ENCODE data around the gene GLUL.
"Not testable (repeated sequence)": the region's sequence is repeated elsewhere in the genome, so short reads cannot be mapped to it uniquely, and the experiment has no call there.

The GLUL gene

DNA sequence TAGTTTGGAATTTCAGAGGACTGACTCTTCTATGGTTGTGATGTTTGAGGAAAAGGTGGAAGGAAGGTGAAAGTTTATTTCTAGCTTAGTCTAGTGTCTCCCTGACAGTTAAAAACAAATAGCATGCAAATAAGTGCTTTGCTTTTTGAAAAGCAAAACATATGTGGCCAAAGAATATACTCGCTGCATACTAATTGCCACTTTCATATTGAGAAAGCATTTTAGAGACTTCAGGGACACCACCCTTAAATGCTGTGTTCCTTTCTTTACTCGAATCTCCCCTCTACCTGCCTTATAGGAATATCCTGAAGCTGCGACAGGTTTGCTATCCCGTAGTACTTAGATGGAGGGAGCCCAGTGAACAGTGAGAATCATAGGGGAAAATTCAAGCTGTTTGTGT lies 23.2 kb downstream of the GLUL start:
- no peak for DNase-seq (ENCODE audit: low spot score)

DNA sequence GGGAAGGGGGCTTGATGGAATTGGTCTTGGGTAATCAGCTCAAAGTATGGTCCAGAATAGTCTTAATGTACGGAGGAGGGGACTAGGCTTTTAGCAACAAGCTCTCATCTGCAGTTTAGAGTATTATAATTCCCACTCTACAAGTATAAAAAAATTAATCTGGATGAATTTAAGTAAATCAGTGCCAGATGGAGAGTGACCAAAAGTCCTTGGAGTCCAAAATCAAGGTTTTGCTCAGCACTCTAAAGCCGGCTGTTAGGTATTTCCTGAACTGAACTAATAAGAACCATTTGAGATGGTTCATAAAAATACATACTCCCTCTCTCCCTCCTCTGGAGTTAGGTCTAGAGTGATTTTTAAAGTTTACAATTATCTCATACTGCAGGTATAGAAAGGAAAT lies 23.7 kb downstream of the GLUL start:
- no peak for DNase-seq (ENCODE audit: low spot score)

DNA sequence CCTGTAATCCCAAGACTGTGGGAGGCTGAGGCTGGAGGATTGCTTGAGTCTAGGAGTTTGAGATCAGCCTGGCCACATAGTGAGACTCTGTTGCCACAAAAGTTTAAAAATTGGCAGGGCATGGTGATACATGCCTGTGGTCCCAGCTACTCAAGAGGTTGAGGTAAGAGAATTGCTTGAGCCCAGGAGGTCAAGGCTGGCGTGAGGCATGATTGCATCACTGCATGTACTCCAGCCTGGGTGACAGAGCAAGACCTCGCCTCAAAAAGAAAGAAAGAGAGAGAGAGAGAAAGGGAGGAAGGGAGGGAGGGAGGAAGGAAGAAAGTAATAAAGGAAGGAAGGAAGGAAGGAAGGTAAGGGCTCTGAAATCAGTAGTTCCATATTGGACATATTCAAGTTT lies 25.0 kb downstream of the GLUL start:
- no peak for DNase-seq (ENCODE audit: low spot score)

DNA sequence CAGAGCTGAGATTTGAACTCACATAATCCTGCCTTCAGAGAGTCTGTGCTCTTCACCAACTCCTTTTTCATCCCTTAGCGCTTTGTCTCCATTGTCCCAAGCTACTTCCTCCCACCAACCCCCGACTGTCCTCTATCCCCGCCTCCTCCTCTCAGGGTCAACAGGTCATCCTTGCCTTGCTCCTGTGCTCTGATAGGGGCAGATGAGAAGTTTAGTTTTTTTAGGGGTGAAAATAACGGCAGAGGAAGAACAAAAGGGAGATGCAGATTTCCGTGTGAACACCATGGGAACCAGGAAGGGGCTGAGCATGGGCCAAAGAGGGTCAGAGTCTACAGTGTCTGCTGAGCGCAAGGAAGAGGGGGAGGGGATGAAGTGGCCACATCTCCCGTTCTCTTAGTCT lies 31.9 kb downstream of the GLUL start:
- no peak for DNase-seq (ENCODE audit: low spot score)

DNA sequence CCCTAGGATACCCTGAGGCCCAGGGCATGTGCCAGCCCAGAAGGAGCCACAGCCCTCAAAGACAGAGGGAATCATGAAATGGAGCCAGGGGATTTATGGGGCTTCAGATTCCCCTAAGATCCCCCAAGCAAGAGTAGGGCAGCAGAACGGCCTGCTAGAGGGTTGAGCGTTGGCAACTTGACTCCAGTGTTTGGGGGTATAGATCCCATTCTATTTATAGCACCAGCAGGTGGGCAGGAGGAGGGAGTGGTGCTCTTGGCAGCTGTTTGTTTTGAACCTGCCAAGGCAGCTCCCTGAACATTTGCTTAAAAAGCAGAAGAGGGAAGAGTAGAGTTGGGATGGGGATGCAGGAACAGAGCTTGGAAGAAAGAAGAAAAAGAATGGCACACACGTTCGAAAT lies 33.7 kb downstream of the GLUL start:
- no peak for DNase-seq (ENCODE audit: low spot score)

DNA sequence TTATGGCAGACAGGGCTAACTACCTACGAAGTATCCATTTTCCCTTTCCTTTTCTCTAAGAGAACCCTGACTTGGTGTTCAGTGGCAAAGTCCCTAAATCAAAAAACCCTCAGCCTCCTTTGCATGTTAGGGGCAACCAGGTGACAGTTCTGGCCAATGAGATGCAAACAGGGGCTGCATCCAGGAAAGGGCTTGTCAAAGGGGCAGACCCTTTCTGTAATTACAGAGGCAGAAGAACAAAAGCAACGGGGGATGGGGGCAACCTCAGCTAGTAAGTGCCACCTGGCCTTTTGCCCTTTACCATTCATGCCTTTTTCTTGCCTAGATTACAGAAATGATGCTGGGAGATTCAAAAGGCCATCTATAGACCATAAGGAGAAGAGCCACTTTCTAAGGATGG lies 34.4 kb downstream of the GLUL start:
- DNase-seq (ENCODE audit: low spot score), result no peak

DNA sequence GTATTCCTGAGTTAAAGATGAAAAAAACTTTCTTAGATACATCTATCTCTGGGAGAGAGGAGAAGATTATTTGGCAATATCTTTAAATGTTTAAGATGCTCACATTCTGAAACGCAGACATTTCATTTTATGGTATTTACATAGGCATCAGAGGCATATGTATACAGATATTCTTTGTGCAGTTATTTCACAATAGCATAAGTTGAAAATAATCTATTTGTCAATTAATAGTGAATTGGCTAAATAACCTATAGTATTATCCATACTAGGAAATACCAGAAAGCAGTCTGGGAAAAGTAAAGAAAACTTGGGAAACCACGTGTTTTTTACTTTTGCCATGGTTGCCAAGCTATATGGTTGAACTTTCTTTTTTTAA lies 35.9 kb downstream of the GLUL start:
- no peak for DNase-seq (ENCODE audit: low spot score)

DNA sequence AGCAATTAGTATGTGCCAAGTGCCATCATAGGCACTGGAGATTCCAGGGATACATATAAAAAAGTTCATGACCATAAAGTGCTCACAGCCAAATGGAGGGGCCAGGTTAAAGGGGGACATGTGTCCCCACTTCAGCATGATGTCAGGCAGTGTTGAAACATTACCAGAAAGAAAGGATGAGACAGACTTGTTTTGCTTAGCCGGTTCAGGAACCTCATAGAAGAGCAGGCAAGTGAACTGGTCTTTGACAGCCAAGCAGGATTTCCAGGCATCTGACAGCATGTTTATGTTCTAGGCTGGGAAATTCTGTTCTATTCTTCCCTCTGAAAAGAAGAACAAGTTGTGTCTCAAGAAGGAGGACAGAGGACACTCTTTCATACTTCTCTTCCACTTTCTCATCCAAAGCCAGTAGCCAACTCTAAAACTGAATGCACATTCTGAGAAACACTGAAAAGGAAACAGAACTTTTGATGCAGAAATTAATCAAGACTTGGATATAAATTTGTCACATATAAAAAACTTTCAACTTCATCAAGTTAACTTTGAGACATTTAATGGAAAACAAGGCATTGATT lies 39.7 kb downstream of the GLUL start:
- no peak for DNase-seq (ENCODE audit: low spot score)

DNA sequence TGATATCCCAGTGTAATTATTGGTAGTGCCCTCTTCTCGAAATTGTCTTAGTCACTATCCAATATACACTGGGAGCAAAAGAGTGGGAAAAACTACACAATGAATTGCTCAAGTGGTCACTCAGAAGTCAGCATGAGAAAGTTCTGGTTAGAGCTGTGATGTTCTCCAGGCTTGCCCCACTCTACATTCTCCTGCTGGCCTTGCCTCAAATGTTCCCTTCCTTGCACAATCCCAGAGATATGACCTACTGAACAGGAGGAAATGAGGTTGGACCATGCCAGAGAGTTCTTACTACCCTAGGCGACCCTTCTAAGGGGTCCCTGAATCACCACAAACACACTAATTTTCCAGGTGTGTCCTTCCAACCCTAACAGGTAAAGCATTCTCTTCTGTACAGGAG lies 40.8 kb downstream of the GLUL start:
- no peak for DNase-seq (ENCODE audit: low spot score)

DNA sequence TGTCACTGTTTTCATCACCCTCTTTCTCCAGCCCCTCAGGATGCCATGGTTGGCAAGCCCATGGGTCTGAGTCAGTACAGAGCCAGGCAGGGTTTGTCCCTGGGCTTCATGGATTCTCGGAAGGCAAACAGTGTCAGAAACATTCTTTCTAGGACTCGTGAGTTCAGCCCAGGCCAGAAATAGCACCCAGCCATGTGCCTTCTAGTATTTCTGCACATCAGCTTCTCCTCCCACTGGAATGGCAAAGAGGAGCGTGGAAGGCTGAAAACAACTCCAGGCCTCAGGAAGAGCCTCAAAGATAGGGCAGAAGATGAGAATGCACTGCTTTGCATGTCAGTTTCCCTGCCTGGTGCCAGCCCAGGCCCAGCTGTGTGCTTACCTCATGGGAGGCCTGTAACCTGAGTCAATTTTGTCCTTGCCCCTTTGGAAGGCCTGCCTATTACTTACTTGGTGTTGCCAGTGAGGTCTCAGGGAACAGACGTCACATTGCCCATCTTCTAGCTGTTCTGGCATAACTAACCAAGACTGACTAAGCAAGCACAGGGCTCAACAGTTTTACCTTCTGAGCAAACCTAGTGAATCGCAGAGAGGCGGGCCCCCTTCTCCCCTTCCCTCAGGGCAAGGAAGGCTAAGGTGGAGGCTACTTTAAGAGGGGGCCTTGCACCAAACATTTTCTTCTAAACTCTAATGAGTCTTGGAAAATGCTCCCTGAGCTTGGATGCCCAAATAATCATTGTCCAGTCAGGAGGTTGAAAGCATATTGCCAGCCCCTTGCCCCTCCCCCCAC lies 42.4 kb downstream of the GLUL start:
- DNase-seq (ENCODE audit: low spot score), result no peak

DNA sequence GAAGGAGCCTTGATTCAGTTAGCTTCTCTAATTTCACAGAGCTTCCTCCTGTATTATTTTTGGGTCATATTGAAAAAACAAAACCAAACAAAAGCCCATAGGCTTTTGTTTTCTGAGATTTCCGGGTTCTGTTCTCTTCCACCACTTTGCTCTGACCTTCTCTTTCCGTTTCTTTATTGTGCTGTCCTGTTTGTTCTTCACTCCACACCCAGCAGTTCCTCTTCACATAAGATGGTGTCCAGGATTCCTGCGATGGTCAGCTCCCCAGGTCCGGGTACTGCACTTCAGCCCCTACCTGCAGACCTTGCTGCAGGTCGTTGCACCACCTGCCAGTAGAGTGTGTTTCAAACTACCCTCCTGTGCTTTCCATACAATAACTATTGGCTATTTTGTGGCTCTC lies 44.6 kb downstream of the GLUL start:
- DNase-seq (ENCODE audit: low spot score), result no peak

DNA sequence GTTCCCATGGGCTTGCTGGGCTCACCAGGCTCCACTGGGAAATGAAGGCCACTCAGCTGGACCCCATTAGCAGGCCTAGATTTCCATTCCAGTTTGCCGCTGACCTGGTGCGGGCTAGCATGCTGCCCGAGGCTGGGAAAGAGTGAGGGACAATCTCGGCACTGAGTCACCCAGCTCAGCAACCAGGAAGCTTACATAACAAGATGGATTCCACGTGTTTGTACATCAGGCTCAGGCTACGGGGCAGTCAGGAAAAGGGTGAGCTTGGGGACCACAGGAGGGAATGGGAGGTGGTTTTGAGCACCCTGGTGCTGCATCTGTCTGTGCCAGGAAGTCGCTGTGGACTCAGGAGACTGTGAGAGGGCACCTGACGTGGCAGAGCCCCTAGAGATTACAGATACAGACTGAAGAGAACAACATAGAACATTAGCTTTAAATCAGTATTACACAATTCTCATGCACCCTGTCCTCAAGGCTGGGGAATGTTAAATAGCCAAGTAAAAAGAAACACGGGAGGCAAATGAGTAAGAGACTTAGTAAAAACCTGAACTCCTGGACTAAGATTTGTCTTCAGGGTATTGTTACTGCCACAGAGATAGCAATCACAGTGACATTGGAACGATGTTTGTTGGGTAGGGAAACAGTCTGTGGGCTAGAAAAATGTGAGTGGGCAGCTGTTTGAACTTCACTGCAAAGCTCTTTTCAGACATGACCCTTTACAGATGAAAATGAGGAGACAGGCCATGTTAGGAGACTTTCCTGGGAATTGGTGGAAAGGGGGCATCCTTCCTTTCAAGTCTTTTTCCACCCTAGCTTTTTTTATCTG lies 51.1 kb downstream of the GLUL start:
- DNase-seq (ENCODE audit: low spot score), result no peak

DNA sequence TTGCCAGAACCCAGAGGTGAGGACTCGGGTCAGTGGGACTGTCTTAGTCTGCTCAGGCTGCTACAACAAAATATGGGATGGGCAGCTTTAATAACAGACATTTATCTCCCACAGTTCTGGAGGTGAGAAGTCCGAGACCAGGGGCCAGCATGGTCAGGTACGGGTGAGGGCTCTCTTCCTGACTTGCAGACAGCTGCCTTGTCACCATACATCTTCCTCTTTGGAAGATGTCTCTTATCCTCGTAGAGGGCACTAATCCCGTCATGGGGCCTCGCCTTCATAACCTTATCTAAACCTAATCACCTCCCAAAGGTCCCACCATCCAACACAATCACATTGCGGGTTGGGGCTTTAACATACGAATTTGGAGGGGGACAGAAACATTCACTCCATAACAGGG lies 51.9 kb downstream of the GLUL start:
- no peak for DNase-seq (ENCODE audit: low spot score)

DNA sequence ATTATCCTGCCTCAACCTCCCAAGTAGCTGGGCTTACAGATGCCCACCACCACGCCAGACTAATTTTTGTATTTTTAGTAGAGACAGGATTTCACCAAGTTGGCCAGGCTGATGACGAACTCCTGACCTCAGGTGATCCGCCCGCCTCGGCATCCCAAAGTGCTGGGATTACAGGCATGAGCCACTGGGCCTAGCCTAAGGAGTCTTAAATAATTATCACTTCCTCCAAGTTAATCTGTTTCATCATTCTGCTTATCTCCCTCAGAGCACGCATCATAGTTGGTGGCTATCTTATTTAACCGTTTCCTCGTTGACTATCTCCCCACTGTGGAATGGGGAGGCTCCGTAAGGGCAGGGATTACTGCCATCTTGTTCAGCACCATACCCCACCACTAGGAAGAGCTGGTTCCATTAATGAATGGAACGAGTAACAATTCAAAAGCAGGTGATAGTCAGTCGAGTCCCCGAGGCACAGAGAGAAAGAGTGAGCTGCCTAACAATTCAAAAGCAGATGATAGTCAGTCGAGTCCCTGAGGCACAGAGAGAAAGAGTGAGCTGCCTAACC lies 52.7 kb downstream of the GLUL start:
- no peak for DNase-seq (ENCODE audit: low spot score)

DNA sequence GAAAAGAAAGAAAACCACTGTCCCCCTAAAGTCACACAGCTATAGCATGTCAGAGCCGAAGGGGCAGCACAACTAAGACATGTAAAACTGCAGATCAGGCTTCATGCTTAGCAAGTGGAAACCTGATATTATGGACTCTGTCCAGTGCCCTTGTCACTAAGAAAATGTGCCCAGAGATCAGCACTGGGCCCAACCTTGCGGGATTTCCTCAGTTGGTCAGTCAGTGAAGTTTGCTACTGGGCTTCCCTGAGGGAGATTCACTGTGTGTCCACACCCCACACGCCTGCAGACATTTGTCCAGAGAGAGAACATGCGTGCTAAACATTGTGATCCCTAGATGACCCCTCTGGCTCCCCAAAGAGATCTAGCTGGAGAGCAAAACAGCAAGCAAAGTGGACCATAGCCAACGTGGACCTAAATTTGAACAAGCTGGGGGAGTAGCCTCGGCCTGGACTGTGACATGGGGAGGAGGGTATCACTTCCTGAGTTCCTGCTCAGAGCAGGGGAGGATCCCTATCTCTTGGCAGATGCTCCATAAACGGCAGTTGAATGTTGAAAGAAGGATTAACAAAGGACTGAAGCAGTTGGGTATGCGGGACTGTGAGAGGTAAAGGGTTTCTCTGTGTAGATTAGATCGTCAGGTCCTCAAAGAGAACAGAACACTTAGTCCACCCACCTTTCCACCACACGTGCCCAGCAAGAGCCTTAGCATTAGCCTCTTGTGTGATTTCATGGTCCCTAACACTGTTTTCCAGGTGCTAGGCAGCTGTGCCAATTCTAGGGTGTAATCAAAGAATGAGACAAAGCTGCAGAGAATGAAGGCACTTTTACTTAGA lies 53.6 kb downstream of the GLUL start:
- no peak for DNase-seq (ENCODE audit: low spot score)

DNA sequence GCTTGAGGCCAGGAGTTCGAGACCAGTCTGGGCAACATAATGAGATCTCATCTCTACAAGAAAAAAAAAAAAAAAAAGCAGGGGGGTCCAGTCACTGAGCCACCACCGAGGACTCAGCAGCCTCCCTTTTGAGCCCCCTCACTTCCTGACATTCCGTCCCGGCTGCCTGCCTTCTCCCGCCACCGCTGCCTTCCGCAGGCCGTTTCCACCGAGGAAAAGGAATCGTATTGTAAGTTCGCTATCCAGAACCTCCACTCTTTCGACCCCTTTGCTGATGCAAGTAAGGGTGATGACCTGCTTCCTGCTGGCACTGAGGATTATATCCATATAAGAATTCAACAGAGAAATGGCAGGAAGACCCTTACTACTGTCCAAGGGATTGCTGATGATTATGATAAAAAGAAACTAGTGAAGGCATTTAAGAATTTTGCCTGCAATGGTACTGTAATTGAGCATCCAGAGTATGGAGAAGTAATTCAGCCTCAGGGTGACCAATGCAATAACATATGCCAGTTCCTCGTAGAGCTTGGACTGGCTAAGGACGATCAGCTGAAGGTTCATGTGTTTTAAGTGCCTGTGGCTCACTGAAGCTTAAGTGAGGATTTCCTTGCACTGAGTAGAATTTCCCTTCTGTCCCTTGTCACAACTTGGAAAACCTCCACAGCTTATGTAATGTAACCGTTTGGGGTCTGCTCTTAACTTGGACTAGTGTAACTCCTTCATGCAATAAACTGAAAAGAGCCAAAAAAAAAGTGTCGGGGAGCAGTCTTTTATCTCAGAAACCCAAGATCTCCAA lies 55.6 kb downstream of the GLUL start:
- DNase-seq (ENCODE audit: low spot score), result no peak

DNA sequence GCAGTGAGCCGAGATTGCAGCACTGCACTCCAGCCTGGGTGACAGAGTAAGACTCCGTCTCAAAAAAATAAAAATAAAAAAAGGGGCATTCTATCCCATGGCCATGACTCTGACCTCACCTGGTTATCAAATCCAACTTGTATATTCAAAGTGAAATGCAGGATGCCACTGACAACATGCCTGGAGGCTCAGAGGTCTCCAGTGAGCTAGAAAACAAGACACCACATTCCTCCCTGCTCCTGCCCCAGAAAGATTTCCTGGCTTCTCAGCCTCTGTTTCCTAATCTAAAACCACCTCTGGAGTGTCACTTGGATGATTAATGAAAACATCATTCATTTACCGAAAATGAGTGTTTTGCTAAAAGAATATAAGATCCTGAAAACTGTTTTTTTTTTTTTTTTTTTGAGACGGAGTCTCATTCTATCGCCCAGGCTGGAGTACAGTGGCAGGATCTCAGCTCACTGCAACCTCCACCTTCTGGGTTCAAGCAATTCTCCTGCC lies 58.5 kb downstream of the GLUL start:
- DNase-seq (ENCODE audit: low spot score), result not testable (repeated sequence)

DNA sequence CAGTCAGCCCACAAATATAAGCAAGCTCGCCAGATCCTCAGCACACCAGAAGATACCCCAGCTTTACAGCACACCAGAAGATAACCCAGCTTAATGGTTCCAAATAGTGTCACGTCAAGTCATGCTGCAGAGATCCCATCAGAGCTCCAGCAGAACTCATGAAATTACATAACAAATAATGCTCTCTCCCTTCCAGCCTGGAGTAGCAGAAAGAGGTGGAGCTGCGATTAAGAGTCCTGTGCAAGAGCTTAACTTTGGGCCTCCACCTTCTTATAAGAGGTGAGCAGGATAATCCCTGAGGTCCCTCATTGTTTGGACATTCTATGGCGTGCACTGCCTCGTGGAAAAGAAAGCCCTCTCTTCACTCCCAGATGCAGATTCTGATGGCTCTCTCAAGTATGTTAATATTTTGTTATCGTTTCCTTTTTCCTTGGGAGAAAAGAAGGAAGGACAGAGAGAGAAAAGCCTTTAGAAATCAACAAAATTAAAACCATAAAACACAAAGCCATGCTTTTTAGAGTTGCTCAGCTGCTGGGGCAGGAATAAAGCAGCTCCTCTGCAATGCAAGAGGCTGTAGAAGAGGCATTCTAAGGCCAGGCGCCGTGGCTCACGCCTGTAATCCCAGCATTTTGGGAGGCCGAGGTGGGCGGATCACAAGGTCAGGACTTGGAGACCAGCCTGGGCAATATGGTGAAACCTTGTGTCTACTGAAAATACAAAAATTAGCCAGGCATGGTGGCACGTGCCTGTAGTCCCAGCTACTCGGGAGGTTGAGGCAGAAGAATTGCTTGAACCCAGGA lies 59.1 kb downstream of the GLUL start:
- no peak for DNase-seq (ENCODE audit: low spot score)
